ENCODE data around the gene UGT1A9. TPM values are rescaled to one million over a fixed set of nuclear protein-coding genes. Genes with fewer than 3 reads are reported as not detected.

UGT1A9 gene
- total RNA-seq, 1 donor from 2014 or later = not detected

GRCh38 chr2:233691443-233692433 is 20.0 kb downstream of the UGT1A9 start:
- no peak for DNase-seq (ENCODE audit: low read depth)
- H3K36me3 ChIP-seq (ENCODE audit: control insufficient read depth, insufficient read depth, low read length) = no peaks in the 10 kb centered on the region
- no peaks in the 10 kb centered on the region for H3K27me3 ChIP-seq (ENCODE audit: control insufficient read depth, insufficient read depth, low read length)
- TF ChIP-seq CTCF (IDR thresholded peaks at IDR 0.05; ENCODE audit: insufficient read depth, low read length, poor library complexity, severe bottlenecking) = no peak
- H3K4me3 ChIP-seq (ENCODE audit: low read depth, low read length) = no peak overlapping the region

- Histone ChIP-seq H3K27me3 (ENCODE audit: control insufficient read depth, insufficient read depth, low read length) (no peaks in the 10 kb centered on the region), H3K4me3 (ENCODE audit: low read depth, low read length) (no peak within 1 kb of the TSS), H3K36me3 (ENCODE audit: control insufficient read depth, insufficient read depth, low read length) (no peaks in the 10 kb centered on the region)
- DNase-seq (ENCODE audit: low read depth) = no peak
- TF ChIP-seq CTCF (IDR thresholded peaks at IDR 0.05; ENCODE audit: insufficient read depth, low read length, poor library complexity, severe bottlenecking) = no peak
These were observed 20.9 kb downstream of the UGT1A9 start, which contains the start of gene UGT1A6 for GRCh38 chr2:233692648-233693047. TSS of gene UGT1A6 (plus strand) at chr2:233692890. CDS start at chr2:233693005, 115 bp downstream.

GRCh38 chr2:233693963-233694362 is 22.3 kb downstream of the UGT1A9 start:
- no peaks in the 10 kb centered on the region for H3K27me3 ChIP-seq (ENCODE audit: control insufficient read depth, insufficient read depth, low read length)
- TF ChIP-seq CTCF (IDR thresholded peaks at IDR 0.05; ENCODE audit: insufficient read depth, low read length, poor library complexity, severe bottlenecking) = no peak
- no peaks in the 10 kb centered on the region for H3K36me3 ChIP-seq (ENCODE audit: control insufficient read depth, insufficient read depth, low read length)
- H3K4me3 ChIP-seq (ENCODE audit: low read depth, low read length) = no peak overlapping the region
- DNase-seq (ENCODE audit: low read depth) = no peak

GRCh38 chr2:233698740-233699139 is 27.0 kb downstream of the UGT1A9 start:
- DNase-seq (ENCODE audit: low read depth) = no peak
- Histone ChIP-seq H3K4me3 (ENCODE audit: low read depth, low read length) (no peak overlapping the region), H3K36me3 (ENCODE audit: control insufficient read depth, insufficient read depth, low read length) (no peaks in the 10 kb centered on the region), H3K27me3 (ENCODE audit: control insufficient read depth, insufficient read depth, low read length) (no peaks in the 10 kb centered on the region)
- no peak for TF ChIP-seq CTCF (IDR thresholded peaks at IDR 0.05; ENCODE audit: insufficient read depth, low read length, poor library complexity, severe bottlenecking)

- Histone ChIP-seq H3K27me3 (ENCODE audit: control insufficient read depth, insufficient read depth, low read length) (no peaks in the 10 kb centered on the region), H3K4me3 (ENCODE audit: low read depth, low read length) (no peak overlapping the region), H3K36me3 (ENCODE audit: control insufficient read depth, insufficient read depth, low read length) (no peaks in the 10 kb centered on the region)
- no peak for DNase-seq (ENCODE audit: low read depth)
- TF ChIP-seq CTCF (IDR thresholded peaks at IDR 0.05; ENCODE audit: insufficient read depth, low read length, poor library complexity, severe bottlenecking) = no peak
These were observed 27.8 kb downstream of the UGT1A9 start for GRCh38 chr2:233699424-233700027.

Measured in kidney epithelial cell (primary cell).